Myocyte (in vitro differentiated cells): ENCODE data around the gene SEPTIN7. TPM values are rescaled to one million over a fixed set of nuclear protein-coding genes. Genes with fewer than 3 reads are reported as not detected.
A peak's percentile ranks its signal among the peaks of the same experiment; 100 is the strongest.

Source experiments
- DNase-seq: peaks from one replicate; pipeline ENCODE4 v3.0.0-alpha.2; 2012; ENCODE audit warnings: low read depth
- total RNA-seq: library from RNA; depleted of rRNA; stranded (reverse); fragments of >200 nt; gene quantifications from 2 replicates; pipeline ENCODE4 v1.2.3, GENCODE V29; 2014

Gene SEPTIN7
- total RNA-seq, 1 donor from 2014 or later: 379 TPM

- DNase-seq: no peak
Observed at GRCh38 chr7:35828817-35829216, 28.0 kb downstream of the SEPTIN7 start.

GRCh38 chr7:35831208-35831607 is 30.4 kb downstream of the SEPTIN7 start:
- peak; percentile 28 for DNase-seq

- DNase-seq: no peak
Observed at GRCh38 chr7:35839860-35840854, 39.3 kb downstream of the SEPTIN7 start.

GRCh38 chr7:35846816-35847412 is 46.1 kb downstream of the SEPTIN7 start:
- peak; percentile 36 for DNase-seq

GRCh38 chr7:35848725-35849124 is 47.9 kb downstream of the SEPTIN7 start:
- DNase-seq: no peak

- DNase-seq: no peak
Observed at GRCh38 chr7:35849158-35849831, 48.4 kb downstream of the SEPTIN7 start.

GRCh38 chr7:35849954-35850353 is 49.1 kb downstream of the SEPTIN7 start:
- DNase-seq: no peak

Other genes with a start within 250 kb of the SEPTIN7 start
- 24.6 and 25.2 TPM in 2 replicates for gene HERPUD2, start 105.9 kb upstream of the SEPTIN7 start, total RNA-seq